HG03060 (cell line): ENCODE results near the gene GOSR2.
"Not testable (repeated sequence)": the region's sequence is repeated elsewhere in the genome, so short reads cannot be mapped to it uniquely, and the experiment has no call there.

Source experiments
- ATAC-seq: cut with Tn5 transposase; IDR thresholded peaks from one replicate; pipeline ENCODE4 v1.9.1; 2021; ENCODE audit warnings: low read depth, moderate number of reproducible peaks; ENCODE audit not compliant: unreplicated experiment

GOSR2 gene

DNA sequence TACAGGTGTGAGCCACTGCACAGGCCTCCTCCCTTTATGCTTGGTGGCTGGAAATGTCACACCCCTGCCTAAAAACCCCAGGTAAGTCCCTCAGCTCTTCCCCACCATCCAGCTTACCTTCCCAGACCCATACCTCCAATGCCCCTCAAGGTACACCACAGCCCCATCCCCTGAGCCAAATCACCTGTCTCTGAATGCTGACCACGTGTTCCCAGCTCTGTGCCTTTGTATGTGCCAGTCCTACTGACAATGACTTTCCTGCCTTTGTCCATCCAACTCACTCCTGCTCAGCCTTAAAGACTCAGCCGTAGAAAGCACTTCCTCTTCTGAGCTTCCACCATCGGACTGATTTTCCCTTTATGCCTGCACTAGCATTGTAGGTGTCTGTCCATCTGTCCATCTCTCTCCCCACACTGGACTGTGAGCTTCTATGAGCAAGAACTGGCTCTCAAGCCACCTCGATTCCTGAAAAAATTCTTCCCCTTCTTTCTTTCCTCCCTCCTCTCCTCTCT lies 30.7 kb upstream of the GOSR2 start:
- ATAC-seq, result no peak

DNA sequence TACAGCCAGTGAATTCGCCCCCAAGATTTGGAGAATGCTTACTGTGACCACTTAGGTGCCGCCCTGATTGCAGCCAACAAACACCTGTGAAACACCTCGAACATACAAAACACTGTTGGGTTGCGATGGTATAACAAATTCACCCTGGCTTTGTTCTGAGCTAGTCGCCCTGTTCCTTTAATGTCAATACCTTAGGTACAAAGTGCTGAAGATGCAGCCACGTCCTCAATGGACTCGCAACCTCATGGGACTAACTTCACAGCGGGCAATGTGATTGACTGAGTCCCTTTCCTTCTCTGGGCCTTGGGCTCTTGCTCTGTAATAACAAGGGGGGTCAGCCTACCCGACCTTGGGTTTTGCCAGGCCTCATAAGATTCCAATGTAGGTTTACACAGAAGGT lies 28.9 kb upstream of the GOSR2 start:
- no peak for ATAC-seq

GRCh38 chr17:46894476-46895151 lies 28.3 kb upstream of the GOSR2 start:
- no peak for ATAC-seq

DNA sequence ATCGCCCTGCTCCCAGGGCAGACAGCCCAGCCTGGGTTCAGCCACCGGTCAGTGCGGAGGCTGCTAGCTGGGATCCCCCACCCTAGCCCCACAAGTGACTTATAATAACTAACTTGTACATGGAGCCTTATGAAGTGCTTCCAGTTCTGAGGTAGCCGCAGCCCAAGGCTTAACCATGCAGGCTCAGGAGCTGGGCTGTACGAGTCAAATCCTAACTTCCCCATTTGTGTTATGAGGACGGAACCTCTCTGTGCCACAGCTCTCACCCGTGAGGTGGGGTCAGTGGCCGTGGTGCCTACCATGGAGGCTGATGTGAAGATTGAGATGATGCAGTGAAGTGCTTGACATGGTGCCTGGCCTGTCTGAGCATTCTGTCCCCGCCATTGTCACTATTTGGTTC lies 27.8 kb upstream of the GOSR2 start:
- ATAC-seq, result no peak

- ATAC-seq, result no peak
Observed at GRCh38 chr17:46896991-46897390, 26.0 kb upstream of the GOSR2 start.

DNA sequence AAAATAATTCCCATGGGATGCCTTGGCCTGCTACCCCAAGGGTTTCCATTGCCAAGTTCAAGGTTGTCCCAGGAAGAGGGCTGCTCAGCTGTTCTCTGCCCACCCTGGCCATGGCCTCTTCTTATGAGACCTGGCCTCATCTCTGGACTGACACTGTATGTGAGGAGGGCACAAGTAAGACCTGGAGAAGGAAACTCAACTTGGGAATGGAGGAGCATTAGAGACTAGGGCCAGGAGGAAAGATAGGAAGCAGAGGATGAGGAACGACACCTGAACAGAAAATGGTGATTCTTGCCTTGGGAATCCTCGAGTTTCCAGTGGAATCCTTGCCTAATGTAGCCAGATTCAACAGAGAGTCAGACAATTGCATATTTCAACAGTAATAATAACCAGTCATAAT lies 24.6 kb upstream of the GOSR2 start:
- ATAC-seq, result no peak

DNA sequence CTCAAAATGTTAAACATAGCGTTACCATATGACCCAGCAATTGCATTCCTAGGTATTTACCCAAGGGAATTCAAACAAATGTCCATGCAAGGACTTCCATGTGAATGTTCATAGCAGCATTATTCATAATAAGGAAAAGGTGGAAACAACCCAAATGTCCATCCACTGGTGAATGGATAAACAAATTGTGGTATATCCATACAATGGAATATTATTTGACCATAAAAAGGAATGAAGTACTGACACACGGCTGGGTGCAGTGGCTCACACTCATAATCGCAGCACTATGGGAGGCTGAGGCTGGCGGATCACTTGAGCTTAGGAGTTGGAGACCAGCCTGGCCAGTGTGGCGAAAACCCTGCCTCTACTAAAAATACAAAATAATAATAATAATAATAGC lies 24.1 kb upstream of the GOSR2 start:
- ATAC-seq, result no peak

DNA sequence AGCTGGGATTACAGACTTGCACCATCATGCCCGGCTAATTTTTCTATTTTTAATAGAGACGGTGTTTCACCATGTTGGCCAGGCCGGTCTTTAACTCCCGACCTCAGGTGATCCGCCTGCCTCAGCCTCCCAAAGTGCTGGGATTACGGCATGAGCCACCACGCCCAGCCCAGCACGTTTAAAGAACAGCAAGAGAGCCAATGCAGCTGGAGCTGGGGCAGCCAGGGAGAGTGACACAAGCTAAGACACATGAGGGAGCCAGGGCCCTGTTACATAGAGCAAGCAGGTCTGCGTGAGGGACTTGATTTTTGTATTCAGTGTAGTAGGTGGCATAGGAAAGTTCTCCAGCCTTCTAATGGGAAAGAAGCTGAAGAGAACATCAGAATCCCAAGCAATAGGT lies 21.7 kb upstream of the GOSR2 start:
- no peak for ATAC-seq

- no peak for ATAC-seq
Observed at GRCh38 chr17:46903762-46904672, 18.9 kb upstream of the GOSR2 start.

DNA sequence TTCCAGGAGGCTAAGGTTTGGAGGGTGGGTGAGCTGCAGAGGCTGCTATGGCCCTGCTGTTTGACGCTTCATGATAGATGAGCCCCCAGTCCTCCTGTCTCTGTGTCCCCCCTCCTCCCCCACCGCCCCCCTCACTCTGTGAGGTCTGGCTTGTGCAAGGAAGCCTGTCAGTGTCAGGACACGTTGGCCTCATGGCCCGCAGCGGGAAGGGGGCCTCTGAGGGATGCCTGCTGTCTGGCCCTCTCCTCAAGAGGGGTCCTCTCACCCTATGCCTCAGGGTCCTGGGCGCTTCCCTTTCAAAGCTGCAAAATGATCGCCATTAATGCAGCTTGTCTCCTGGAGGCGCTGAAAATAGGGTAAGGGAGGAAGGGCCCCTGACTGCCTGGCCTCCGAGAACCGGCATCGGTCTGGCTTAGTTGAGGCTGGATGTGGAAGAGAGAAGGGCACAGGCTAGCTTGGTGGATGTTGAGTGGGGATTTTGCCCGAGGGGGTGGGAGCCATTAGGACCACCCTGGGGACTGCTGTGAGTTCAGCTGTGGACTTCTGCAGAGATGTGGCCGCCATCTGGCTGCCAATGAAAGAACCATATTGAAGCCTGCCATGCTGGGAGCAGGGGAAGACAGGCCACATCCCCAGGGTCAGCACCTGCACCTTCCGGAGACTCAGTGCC lies 14.8 kb upstream of the GOSR2 start:
- no peak for ATAC-seq

DNA sequence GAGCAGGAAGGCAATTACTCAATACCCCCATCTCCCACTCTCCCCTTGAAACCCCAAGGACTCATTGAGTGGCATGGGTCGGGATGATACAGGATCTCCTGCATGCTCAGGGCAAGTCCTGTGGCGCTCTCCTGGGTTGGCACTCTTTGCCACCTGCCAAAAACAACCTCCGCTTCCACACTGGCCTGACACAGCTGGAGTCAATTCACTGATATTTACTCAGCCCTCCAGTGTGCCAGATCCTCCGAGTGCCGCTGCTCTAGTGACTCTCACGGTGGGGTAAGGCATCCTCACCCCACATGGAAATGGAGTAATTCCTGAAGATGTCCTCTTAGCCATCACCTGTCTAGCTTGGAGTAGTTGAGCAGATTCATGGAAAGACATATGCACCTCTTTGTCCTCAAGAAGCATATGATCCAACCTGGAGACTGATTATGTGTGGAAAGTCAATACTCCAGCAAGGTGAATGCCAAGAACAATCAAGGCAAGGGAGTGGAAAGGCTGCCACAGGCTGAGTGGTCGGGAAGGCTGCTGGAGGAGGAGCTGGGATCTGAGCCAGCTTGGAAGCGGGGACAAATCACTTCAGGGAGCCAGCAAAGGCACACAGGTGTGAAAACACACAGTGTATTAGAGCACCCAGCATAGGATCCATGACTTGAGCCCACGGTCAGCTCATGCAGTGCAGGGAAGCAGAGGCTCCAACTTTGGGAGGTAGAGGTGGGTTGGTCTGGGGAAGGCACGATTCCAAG lies 12.6 kb upstream of the GOSR2 start:
- ATAC-seq, result no peak

GRCh38 chr17:46911311-46911710 lies 11.6 kb upstream of the GOSR2 start:
- no peak for ATAC-seq

DNA sequence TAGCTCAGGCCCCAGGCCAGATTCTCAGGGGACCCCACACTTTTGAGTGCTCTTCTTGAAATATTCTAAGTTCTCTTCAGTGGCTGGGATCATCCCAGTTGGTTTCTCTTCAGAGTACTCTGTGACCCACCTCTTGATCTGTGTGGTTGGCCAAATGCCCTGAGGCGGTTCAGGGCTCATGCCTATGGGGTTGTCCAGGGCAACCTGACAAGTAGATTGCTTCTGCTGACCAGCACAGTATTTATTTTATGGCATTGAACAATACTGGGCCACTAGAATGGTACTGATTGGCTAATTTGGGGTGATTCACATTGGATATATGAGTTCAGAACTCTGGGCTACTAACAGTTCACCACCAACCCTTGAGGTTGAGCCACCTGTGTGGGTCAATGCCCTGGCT lies 7.4 kb upstream of the GOSR2 start:
- ATAC-seq, result no peak

DNA sequence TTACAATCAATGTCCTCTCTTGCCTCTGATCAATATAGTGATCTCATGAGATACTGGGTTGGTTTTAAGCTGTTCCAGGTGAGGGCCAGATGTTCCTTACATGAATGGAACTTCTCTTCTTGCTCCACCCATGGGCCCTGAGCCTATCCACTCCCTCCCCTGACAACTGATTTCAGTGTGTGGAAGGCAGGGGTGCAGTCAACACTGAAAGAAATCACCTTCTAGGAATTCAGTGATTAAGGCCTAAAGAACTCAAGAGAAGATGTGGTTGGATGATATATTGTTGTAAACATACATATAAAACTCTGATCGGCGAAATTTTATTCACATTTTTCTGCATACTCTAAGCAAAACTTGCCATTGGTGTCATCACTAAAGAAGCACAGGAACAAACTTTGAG lies 6.7 kb upstream of the GOSR2 start:
- ATAC-seq, result no peak

DNA sequence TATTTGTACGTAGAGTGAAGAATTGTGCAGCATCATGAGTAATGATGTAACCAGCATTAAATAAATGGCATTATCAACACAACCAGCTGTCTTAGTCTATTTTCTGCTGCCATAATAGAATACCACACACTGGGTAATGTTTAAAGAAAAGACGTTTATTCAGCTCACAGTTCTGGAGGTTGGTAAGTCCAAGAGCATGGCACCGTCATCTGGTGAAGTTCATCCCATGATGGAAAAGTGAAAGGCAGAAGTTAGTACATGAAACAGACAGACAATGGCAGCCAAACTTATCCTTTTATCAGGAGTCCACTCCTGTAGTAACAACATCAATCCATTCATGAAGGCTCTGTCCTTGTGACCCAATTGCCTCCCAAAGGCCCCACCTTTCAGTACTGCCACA lies 6.3 kb upstream of the GOSR2 start:
- ATAC-seq, result no peak

DNA sequence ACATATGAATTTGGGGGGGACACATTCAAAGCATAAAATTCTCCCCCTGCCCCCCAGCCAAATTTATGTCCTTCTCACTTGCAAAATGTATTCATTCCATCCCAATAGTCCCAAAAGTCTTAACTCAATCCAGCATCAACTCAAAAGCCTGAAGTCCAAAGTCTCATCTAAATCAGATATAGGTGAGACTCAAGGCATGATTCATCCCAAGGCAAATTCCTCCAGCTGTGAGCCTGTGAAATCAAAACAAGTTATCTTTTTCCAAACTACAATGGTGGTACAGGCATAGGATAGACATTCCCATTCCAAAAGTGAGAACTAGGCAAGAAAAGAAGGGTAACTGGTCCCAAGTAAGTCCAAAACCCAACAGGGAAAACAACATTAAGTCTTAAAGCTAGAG lies 5.9 kb upstream of the GOSR2 start:
- ATAC-seq, result no peak

DNA sequence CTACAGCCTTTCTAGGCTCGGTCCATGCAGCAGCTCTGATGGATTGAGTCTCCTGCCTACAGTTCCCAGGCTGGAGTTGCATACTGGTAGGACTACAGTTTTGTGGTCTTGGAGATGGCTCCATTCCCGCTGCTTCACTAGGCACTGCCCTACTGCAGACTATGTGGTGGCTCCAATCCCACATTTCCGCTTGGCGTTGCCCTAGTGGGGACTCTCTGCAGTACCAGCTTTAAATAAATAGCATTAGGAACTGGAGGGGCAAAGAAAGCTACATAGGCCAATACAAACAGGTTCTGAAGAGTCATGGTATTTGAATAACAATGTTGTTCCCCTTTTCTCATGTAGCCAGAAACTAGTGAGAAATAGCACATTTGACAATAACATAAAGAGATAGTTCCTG lies 5.4 kb upstream of the GOSR2 start:
- no peak for ATAC-seq

DNA sequence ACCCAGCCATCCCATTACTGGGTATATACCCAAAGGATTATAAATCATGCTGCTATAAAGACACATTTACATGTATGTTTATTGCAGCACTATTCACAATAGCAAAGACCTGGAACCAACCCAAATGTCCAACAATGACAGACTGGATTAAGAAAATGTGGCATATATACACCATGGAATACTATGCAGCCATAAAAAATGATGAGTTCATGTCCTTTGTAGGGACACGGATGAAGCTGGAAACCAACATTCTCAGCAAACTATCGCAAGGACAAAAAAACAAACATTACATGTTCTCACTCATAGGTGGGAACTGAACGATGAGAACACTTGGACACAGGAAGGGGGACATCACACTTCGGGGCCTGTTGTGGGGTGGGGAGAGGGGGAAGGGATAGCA lies 998 bp upstream of the GOSR2 start:
- ATAC-seq, result not testable (repeated sequence)

- ATAC-seq, result no peak
Observed at GRCh38 chr17:46922487-46922803, 515 bp upstream of the GOSR2 start.

GRCh38 chr17:46925185-46925868 lies 2.4 kb downstream of the GOSR2 start:
- no peak for ATAC-seq
